Activated naive CD8-positive, alpha-beta T cell treated with anti-CD3 and anti-CD28 coated beads for 36 hours (primary cell): Measurements from ENCODE around the gene CHIC2. TPM values are rescaled to one million over a fixed set of nuclear protein-coding genes. Genes with fewer than 3 reads are reported as not detected.

Experiments used
- DNase-seq: peaks from one replicate; pipeline ENCODE4 v3.0.0; 2021
- H3K27ac Mint-ChIP-seq: one replicate; pipeline ENCODE4 v1.8.0; 2022; ENCODE audit warnings: mild to moderate bottlenecking, moderate library complexity, mixed read lengths
- H3K27me3 Mint-ChIP-seq: one replicate; pipeline ENCODE4 v1.8.0; 2022; ENCODE audit warnings: mild to moderate bottlenecking, mixed read lengths
- H3K36me3 Mint-ChIP-seq: one replicate; pipeline ENCODE4 v1.8.0; 2021; ENCODE audit warnings: mild to moderate bottlenecking, mixed read lengths
- H3K4me1 Mint-ChIP-seq: one replicate; pipeline ENCODE4 v1.8.0; 2021; ENCODE audit warnings: mixed read lengths
- H3K4me3 Mint-ChIP-seq: one replicate; pipeline ENCODE4 v1.8.0; 2022; ENCODE audit warnings: mild to moderate bottlenecking, moderate library complexity, mixed read lengths
- H3K9me3 Mint-ChIP-seq: one replicate; pipeline ENCODE4 v1.8.0; 2022; ENCODE audit warnings: mixed read lengths
- total RNA-seq, 2 experiments: library from RNA; stranded (reverse); gene quantifications; one replicate each; pipeline ENCODE4 v1.2.3, GENCODE V29; 2021

CHIC2 gene
- total RNA-seq, 2 experiments from 2014 or later: 21.2 to 22.5 TPM

DNA sequence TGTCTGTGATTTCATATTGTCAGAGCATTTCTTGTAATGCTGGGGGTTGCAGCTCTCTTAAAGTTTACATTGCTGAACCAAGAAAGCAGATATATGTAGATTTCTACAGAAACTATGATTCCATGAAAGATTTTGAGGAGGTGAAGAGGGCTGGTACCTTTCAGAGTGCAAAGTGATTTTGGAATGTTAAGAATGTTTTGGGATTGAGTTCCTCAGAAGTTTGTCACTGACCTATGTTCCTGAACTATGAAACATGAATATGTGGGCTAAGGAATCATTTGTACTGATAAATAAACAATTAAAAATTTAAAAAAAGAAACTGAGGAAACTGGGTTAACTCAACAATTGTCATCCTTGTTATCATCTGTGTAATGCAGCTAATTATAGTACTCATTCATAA, 12.3 kb upstream of the CHIC2 start:
- H3K4me1 Mint-ChIP-seq: no peaks in the 10 kb centered on the region
- H3K27me3 Mint-ChIP-seq: peaks cover 16% of the 10 kb centered on the region
- no peaks in the 10 kb centered on the region for H3K9me3 Mint-ChIP-seq
- H3K4me3 Mint-ChIP-seq: no peak overlapping the region
- no peaks in the 10 kb centered on the region for H3K36me3 Mint-ChIP-seq
- DNase-seq: no peak
- no peak overlapping the region for H3K27ac Mint-ChIP-seq

DNA sequence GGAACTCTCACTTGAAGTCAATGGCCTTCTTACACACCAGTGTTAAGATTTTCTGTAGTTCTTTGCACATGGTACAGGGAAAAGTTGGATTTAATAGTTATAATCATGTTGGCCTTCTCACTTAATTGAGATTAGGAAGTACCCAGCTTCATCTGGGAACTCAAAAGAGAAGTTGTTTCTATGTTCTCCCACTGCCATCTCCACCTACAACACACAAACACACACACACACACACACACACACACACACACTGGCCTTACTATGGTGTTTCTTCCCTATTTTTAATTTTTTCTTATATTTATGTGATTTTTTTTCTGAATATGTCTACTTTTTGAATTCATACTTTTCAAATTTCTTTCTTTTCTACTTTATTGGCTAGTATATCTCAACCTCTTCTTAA, 10.0 kb upstream of the CHIC2 start:
- no peaks in the 10 kb centered on the region for H3K36me3 Mint-ChIP-seq
- H3K9me3 Mint-ChIP-seq: no peaks in the 10 kb centered on the region
- no peaks in the 10 kb centered on the region for H3K4me1 Mint-ChIP-seq
- no peak for DNase-seq
- no peak overlapping the region for H3K27ac Mint-ChIP-seq
- no peak overlapping the region for H3K4me3 Mint-ChIP-seq
- H3K27me3 Mint-ChIP-seq: peaks cover 15% of the 10 kb centered on the region

DNA sequence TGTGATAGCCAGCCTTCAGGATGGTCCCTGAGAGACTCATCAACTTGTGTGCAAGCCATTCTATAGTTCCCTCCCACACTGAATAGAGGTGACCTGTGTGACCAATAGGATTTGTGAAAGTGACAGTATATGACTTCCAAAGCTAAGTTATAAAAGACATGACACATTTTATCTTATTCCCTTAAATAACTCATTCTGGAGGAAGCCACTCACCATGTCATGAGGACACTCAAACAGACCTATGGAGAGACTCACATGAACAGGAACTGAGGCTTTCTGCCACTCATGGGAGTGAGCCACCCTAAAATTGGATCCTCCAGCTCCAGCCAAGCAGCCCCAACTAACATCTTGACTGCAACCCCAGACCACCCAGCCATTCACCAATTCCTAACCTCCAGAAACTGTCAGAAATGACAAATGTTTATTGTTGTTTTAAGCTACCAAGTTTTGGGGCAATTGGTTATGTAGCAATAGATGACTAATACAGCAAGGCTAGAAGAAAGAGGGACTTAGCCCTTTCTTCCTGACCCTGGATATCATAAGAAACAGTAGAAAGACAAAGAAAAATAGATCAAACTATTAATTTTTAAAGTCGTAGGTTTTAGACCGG, 9.0 kb upstream of the CHIC2 start:
- Mint-ChIP-seq H3K4me3 (no peak overlapping the region), H3K9me3 (no peaks in the 10 kb centered on the region), H3K36me3 (no peaks in the 10 kb centered on the region), H3K27ac (no peak overlapping the region), H3K27me3 (peaks cover 11% of the 10 kb centered on the region), H3K4me1 (no peaks in the 10 kb centered on the region)
- no peak for DNase-seq

DNA sequence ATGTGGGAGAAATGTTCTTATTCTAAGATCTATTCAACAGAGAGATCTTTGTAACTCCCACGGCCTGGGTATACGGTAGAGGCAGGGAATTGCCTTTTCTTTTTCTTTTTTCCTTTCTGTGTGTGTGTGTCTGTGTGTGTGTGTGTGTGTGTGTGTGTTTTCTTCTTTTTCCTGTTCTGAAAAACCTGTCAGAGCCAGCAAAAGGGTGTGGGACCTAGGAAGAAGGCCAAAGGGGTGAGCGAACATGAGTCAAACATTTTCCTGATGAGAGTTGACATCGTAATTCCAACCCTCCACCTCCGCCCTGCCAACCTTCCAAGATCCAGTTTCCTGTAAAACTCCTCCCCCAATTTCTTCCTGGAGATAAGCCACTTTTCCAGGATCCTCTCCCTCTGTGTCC, 2.8 kb upstream of the CHIC2 start:
- DNase-seq: no peak
- peaks cover 7% of the 10 kb centered on the region for H3K36me3 Mint-ChIP-seq
- H3K27me3 Mint-ChIP-seq: no peaks in the 10 kb centered on the region
- H3K4me3 Mint-ChIP-seq: no peak overlapping the region
- peaks cover 19% of the 10 kb centered on the region for H3K4me1 Mint-ChIP-seq
- H3K9me3 Mint-ChIP-seq: no peaks in the 10 kb centered on the region
- H3K27ac Mint-ChIP-seq: no peak overlapping the region

DNA sequence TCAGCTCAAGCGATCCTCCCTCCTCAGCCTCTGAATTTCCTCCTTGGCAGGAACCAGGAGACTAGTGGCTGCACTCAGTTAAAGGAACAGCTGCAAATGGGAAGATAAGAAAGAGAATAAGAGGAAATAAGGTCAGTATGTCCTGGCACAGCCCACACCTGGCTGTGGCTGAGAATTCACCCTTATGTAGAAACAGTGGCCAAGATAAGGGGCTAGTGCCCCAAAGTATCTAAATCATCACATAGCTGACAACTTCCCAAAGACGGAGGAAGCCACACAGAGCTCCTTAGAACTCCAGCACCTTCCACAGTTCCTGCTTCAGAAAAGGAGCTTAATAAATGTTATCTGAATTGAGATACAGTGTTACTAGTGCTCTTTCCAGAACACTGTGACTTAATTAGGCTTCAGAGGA, 2.3 kb upstream of the CHIC2 start:
- no peak overlapping the region for H3K27ac Mint-ChIP-seq
- no peak overlapping the region for H3K4me3 Mint-ChIP-seq
- DNase-seq: no peak
- H3K36me3 Mint-ChIP-seq: peaks cover 9% of the 10 kb centered on the region
- H3K9me3 Mint-ChIP-seq: no peaks in the 10 kb centered on the region
- peaks cover 23% of the 10 kb centered on the region for H3K4me1 Mint-ChIP-seq
- H3K27me3 Mint-ChIP-seq: no peaks in the 10 kb centered on the region

DNA sequence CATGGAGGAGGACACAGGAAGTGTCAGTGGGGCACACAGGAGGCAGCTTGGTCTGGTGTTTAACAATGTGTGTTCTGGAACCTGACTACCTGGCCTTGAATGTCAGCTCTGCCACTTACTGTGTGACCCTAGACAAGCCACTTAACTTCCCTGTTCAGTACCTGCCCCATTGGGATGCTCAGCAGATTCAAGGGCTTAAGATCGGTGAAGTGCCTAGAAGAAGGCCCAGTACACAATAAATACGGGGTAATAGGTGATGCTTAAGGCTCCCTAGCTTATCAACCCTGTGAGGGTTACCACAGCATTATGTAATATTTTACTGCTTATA, 1.6 kb upstream of the CHIC2 start:
- no peak overlapping the region for H3K27ac Mint-ChIP-seq
- H3K4me1 Mint-ChIP-seq: peaks cover 29% of the 10 kb centered on the region
- no peak overlapping the region for H3K4me3 Mint-ChIP-seq
- peaks cover 14% of the 10 kb centered on the region for H3K36me3 Mint-ChIP-seq
- H3K27me3 Mint-ChIP-seq: no peaks in the 10 kb centered on the region
- DNase-seq: no peak
- no peaks in the 10 kb centered on the region for H3K9me3 Mint-ChIP-seq

DNA sequence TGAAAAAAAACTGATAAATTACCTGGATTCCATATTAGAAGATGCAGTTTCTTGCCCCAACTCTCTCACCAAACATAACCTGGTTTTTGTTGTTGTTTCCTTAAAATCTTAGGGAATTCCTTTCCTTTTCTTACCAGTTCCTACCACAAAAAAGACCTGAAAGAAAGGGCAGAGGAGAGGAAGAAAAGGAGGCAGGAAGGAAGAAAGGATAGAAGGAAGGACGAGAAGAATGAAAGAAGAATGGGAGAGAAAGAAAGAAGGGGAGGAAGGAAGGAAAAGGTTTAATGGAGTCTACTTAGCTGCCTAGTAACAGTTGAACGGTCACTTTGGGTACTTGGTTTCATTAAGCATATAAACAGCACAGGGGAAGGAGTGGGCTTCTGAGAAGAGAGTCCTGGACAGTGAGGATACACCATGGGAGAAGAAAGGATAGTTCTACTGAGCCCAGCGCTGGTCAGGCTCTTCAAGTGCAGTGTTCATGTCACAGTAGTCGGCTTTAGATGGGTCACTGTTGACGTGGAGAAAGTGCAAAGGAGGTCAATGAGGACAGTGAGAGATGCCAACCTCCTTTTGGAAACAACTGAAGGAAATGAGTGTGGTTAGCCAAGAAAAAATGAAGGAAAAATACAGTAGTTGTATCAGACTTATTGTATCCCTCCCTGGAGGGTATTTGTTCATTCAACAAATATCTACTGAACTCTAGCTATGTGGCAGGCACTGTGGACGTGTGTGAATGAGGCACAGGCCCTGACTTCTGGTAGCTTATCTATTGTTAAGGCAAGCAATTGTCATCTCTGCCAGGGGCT, 1.1 kb upstream of the CHIC2 start:
- peak overlapping the region; percentile 73 for H3K4me3 Mint-ChIP-seq
- H3K36me3 Mint-ChIP-seq: peaks cover 14% of the 10 kb centered on the region
- DNase-seq: no peak
- H3K27ac Mint-ChIP-seq: peak overlapping the region; percentile 35
- H3K9me3 Mint-ChIP-seq: no peaks in the 10 kb centered on the region
- H3K27me3 Mint-ChIP-seq: no peaks in the 10 kb centered on the region
- peaks cover 33% of the 10 kb centered on the region for H3K4me1 Mint-ChIP-seq

DNA sequence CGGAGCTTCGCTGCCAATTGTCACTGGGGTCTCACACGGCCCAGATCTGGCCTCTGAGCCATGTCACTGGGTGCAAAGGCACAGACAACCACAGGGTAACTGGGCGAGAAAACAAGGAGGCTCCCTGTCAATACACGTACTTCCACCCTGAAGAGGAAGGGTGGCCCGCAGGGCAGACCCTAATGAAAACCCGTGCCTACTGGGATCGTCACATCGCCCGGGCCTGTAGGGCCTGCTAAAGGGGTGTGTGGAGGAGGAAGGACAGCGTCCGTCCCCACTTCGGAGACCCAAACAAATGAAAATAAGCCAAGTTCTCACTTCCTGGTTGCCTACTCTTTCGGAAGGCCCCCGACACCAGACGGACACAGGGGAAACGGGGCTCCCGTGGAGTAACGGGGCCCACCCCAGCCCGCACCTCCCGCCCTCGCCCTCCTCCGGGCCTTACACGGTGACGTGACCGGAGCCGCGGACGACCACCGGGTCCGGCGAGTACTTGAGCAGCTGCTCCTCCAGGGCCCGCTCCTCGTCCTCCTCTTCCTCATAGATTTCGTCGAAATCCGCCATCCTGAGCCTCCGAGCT, 578 bp downstream of the CHIC2 start:
- H3K27me3 Mint-ChIP-seq: no peaks in the 10 kb centered on the region
- H3K36me3 Mint-ChIP-seq: peaks cover 19% of the 10 kb centered on the region
- H3K4me3 Mint-ChIP-seq: peak overlapping the region; percentile 95
- no peaks in the 10 kb centered on the region for H3K9me3 Mint-ChIP-seq
- peak; percentile 40 for DNase-seq
- peaks cover 43% of the 10 kb centered on the region for H3K4me1 Mint-ChIP-seq
- H3K27ac Mint-ChIP-seq: peak overlapping the region; percentile 94

DNA sequence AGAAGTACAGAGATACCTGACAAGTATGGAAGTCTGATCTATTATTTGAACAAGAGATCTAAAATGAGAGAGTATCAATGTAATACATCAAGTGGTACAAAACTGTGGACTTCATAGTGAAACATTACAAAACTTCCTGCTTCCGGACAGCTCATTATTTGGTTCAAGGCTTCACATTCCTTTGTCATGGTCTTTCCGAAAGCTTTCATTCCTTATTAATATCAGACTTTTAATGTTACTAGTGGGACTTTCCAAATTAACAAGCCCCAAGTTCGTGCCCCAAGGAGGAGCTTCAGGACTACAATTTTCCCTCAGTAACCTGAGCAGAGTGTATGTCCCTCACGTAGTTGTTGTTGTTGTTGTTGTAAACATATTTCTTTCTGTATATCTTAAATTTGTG, 1.2 kb downstream of the CHIC2 start:
- Mint-ChIP-seq H3K27ac (peak overlapping the region; percentile 94), H3K4me1 (peaks cover 47% of the 10 kb centered on the region), H3K36me3 (peaks cover 19% of the 10 kb centered on the region), H3K27me3 (no peaks in the 10 kb centered on the region), H3K9me3 (no peaks in the 10 kb centered on the region), H3K4me3 (peak overlapping the region; percentile 95)
- DNase-seq: no peak

DNA sequence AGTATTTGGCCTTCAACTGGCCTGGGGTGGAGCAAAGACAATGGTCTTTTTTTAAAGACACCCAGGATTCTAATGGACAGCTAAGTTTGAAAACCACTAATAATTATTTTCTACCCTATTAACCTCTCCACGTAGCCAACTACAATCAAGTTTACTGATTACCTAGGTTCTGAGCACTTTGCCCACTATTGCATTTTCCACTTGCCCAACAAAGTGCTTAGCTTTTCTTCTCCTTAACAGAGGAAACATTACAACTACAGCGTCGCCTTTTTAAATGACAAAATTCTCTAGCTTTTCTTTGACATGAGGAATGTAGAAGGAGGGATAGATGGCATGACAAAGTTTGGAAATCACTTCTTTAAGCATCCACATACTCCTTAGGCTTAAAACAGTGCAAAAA, 2.0 kb downstream of the CHIC2 start:
- Mint-ChIP-seq H3K27ac (peak overlapping the region; percentile 79), H3K9me3 (no peaks in the 10 kb centered on the region), H3K36me3 (peaks cover 21% of the 10 kb centered on the region), H3K4me3 (peak overlapping the region; percentile 95), H3K4me1 (peaks cover 55% of the 10 kb centered on the region), H3K27me3 (no peaks in the 10 kb centered on the region)
- DNase-seq: no peak

DNA sequence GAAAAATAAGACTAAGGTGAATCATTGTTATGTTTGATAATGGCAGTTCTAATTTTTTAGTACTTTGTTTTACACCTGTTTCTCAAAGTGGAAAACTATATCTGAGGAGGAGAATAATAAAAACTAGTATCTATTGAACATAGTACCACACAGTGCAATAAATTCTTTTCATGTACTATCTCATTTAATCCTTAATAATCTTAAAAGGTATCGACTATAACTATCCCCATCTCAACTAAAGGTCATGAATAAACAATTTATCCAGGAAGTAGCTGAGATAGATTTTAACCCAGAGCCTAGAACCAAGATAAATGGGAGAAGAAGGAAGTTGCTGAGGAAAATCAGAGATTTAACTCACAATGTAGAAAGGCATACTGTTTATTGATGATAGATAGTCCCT, 2.5 kb downstream of the CHIC2 start:
- no peak for DNase-seq
- H3K9me3 Mint-ChIP-seq: no peaks in the 10 kb centered on the region
- peak overlapping the region; percentile 68 for H3K27ac Mint-ChIP-seq
- peaks cover 24% of the 10 kb centered on the region for H3K36me3 Mint-ChIP-seq
- H3K4me1 Mint-ChIP-seq: peaks cover 60% of the 10 kb centered on the region
- H3K27me3 Mint-ChIP-seq: no peaks in the 10 kb centered on the region
- H3K4me3 Mint-ChIP-seq: peak overlapping the region; percentile 95

DNA sequence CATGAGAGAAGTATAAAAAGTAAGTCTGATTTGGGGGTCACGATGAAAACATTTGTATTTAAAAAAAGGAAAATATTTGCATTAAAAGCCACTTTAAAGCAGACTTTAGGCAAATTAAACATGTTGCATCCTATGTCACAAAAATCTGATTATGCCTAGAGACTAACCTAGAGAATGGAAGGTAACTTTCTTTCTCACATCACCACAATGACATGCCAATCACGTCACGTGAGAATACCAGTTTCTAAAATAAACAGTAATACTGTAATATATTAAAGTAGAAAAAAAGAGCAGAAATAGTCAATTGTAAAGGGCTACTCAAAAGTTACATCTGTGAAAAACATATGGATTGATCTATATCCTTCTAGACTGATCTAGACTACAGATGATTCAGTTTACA, 3.3 kb downstream of the CHIC2 start:
- no peaks in the 10 kb centered on the region for H3K9me3 Mint-ChIP-seq
- H3K36me3 Mint-ChIP-seq: peaks cover 24% of the 10 kb centered on the region
- peaks cover 67% of the 10 kb centered on the region for H3K4me1 Mint-ChIP-seq
- no peaks in the 10 kb centered on the region for H3K27me3 Mint-ChIP-seq
- peak overlapping the region; percentile 95 for H3K4me3 Mint-ChIP-seq
- no peak for DNase-seq
- peak overlapping the region; percentile 68 for H3K27ac Mint-ChIP-seq

DNA sequence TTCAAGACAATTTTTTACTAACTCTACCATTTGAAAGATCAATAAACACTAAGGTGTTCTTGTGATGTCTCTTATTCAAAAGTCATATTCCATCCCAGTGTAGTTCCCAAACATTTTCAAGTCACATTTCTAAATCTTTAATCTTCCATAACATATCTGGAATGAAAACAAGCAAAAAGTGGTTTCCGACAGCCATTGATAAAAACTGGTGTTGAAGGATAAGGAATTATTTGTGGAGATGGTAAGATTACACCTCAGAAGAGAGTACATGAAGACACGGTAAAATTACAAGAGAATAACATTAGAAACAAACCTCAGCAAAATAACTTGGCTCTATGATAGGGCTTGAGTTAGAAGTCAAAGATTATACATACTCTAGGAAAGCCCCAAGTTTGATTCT, 4.3 kb downstream of the CHIC2 start:
- Mint-ChIP-seq H3K4me3 (peak overlapping the region; percentile 55), H3K9me3 (no peaks in the 10 kb centered on the region), H3K27ac (peak overlapping the region; percentile 72), H3K36me3 (peaks cover 30% of the 10 kb centered on the region), H3K27me3 (no peaks in the 10 kb centered on the region), H3K4me1 (peaks cover 64% of the 10 kb centered on the region)
- DNase-seq: no peak

DNA sequence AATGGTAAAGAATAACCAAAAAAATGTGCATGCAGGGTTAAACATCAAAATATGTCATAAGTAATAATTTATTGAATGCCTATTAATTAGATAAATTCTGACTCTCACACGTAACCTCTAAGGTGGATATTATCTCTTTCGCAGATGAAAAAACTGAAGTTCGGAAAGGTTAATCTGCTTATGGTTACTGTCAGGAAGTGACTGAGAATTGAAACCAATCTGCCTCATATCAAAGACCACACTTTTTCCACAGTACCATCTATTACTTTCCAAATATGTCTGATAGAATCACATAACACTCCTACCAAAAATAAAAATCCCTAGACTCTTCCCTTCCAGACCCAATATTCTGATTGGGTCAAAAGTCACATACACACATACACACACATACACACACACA, 6.2 kb downstream of the CHIC2 start:
- H3K36me3 Mint-ChIP-seq: peaks cover 37% of the 10 kb centered on the region
- H3K9me3 Mint-ChIP-seq: no peaks in the 10 kb centered on the region
- H3K4me1 Mint-ChIP-seq: peaks cover 71% of the 10 kb centered on the region
- no peak for DNase-seq
- peak overlapping the region; percentile 63 for H3K4me3 Mint-ChIP-seq
- H3K27me3 Mint-ChIP-seq: no peaks in the 10 kb centered on the region
- H3K27ac Mint-ChIP-seq: peak overlapping the region; percentile 83

DNA sequence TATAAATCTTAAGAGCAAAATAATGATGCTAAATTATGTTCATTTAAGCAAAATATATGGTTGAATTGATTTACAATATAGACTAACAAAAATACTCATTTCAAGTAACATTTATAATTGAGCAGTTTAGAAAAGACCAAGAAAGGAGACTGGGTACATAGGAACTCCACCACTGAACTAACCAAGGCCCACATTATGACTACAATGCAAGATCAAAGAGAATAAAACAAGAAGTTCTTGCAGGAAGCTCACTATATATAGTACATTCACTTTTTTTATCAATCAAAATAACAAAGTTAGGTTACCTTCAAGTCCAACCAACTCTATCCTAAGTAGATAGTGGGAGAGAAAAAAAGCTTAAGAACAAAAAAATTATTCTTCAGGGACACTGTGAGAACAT, 8.0 kb downstream of the CHIC2 start:
- peak overlapping the region; percentile 80 for H3K27ac Mint-ChIP-seq

DNA sequence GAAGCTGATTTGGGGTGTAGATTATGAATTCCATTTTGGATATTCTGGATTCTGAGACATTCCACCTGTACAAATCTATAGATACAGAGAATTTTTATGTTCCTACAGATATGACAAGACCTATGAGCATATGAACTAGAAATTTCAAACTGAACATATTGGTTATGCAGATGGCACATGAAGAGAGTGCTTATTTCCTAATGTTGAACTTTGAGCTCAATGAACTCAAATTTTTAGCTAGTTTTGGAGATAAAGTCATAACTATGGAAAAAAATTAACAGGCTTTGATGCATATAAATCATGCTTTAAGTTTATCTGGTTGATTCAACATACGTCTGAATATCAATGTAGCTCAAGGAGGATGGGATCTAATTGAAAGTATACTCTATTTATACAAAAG, 8.9 kb downstream of the CHIC2 start:
- peaks cover 58% of the 10 kb centered on the region for H3K4me1 Mint-ChIP-seq
- no peaks in the 10 kb centered on the region for H3K9me3 Mint-ChIP-seq
- no peak for DNase-seq

More for the DNA sequence above, 8.0 kb downstream of the CHIC2 start:
- Mint-ChIP-seq H3K4me1 (peaks cover 60% of the 10 kb centered on the region), H3K9me3 (no peaks in the 10 kb centered on the region), H3K27me3 (no peaks in the 10 kb centered on the region), H3K4me3 (peak overlapping the region; percentile 56), H3K36me3 (peaks cover 32% of the 10 kb centered on the region)
- no peak for DNase-seq

More for the DNA sequence above, 8.9 kb downstream of the CHIC2 start:
- Mint-ChIP-seq H3K4me3 (no peak overlapping the region), H3K27me3 (no peaks in the 10 kb centered on the region), H3K27ac (no peak overlapping the region), H3K36me3 (peaks cover 31% of the 10 kb centered on the region)
